KOPT-K1 (cell line): ENCODE results near the gene RAPGEF4.

Experiments
- H3K27ac ChIP-seq: fragments of 200-600 bp; sonication (generic); 2 replicates; pipeline ENCODE4 v1.5.1; 2016; ENCODE audit warnings: antibody characterized with exemption, mild to moderate bottlenecking, low read depth, low read length; ENCODE audit not compliant: poor library complexity, severe bottlenecking
- H3K36me3 ChIP-seq: fragments of 200-600 bp; sonication (generic); 2 replicates; pipeline ENCODE4 v1.5.1; 2017; ENCODE audit warnings: antibody characterized with exemption, mild to moderate bottlenecking, low read length, moderate library complexity; ENCODE audit not compliant: insufficient read depth
- H3K9me3 ChIP-seq: fragments of 200-600 bp; sonication (generic); 2 replicates; pipeline ENCODE4 v1.5.1; 2017; ENCODE audit warnings: antibody characterized with exemption, low read length, mild to moderate bottlenecking; ENCODE audit not compliant: insufficient read depth, poor library complexity, severe bottlenecking

RAPGEF4 gene

DNA sequence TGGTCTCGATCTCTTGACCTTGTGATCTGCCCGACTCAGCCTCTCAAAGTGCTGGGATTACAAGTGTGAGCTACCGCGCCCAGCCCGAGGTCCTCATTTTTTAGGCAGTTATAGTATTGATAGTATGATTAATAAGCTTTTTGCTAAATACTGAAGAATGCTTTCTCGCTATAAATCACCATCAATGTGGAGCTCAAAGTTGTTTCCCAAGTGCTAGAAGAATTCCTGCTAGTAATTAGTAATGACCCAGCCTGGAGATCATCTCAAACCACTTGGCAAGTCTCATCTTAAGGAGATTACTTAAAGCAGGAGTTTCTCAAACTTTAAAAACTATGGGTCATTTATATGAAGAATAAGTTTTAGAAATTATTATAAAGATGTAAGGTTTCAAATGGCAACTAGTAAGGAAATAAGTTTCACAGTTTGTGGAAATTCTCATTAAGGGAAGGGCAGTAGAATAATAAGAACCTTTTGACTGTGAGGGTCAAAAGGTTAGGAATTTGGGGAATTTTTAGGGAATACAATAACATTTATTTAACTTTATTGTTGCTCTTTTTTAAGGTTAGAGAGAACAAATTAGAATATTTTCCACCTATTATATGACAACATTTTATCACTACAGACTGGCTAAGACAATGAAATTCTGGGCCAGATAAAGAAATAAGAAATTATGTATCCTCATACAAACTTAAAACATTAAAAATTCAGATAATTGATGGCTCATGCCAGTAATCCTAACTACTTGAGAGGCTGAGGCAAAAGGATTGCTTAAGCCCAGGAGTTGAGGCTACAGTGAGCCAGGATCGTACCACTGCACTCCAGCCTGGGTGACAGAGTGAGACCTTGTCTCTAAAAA, 191.4 kb downstream of the RAPGEF4 start:
- Histone ChIP-seq H3K36me3 (no peaks in the 10 kb centered on the region), H3K27ac (no peak overlapping the region), H3K9me3 (no peaks in the 10 kb centered on the region)

DNA sequence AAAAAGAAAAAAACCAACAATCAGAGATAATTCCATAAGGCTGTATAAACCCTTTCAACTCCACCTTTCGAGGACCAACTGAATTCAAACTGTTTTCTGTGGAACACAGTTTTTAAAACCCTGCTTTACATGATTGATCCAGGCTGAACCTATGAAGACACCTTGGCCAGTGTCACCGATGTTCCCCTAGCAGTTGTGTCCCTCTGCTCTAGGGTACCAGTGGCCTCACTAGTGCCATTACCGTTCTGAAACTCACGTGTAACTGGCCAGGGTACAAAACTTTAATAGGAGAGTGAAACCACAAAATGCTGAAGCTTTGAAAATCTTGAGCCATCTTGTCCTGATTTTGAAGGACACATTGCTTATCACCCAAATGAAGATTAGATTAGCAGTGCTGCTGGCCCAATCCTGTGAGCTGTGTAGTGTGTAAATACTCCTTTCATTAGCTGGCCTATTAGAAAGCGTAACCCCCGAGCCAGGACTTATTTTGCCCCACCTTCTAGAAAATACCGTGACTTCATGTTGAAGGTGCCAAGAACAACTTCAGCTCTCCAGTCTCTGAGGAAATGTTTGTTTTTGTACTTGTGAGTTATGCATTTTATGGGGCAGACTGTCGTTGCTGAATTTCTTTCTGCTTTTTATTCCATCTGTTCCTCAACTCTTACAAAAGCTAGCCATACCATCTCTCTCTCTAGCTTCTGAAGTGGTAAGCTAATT, 192.2 kb downstream of the RAPGEF4 start:
- Histone ChIP-seq H3K27ac (no peak overlapping the region), H3K9me3 (no peaks in the 10 kb centered on the region), H3K36me3 (no peaks in the 10 kb centered on the region)

DNA sequence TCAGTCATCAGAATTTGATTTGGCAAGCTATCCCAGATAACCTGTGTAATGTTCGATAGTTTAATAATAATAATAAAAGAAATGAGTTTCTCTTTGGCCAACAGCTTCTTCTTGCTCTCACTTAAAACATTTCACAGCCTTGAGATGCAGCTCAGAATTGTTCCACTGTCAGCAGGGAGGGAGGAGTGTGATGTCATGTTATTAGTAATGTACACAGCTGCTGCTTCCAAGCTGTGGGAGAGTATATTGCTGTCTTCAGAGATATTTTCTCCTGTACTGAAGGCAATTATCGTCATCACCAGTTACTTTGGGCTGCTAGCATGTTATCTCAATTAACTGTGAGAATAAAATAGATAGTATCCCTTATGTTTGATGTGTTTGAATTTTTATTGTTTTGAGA, 193.1 kb downstream of the RAPGEF4 start:
- H3K27ac ChIP-seq: no peak overlapping the region
- H3K9me3 ChIP-seq: no peaks in the 10 kb centered on the region
- H3K36me3 ChIP-seq: no peaks in the 10 kb centered on the region

- Histone ChIP-seq H3K9me3 (no peaks in the 10 kb centered on the region), H3K27ac (no peak overlapping the region), H3K36me3 (no peaks in the 10 kb centered on the region)
These were observed 194.0 kb downstream of the RAPGEF4 start for GRCh38 chr2:172929644-172930043.

- Histone ChIP-seq H3K27ac (no peak overlapping the region), H3K9me3 (no peaks in the 10 kb centered on the region), H3K36me3 (no peaks in the 10 kb centered on the region)
These were observed 195.2 kb downstream of the RAPGEF4 start for GRCh38 chr2:172930871-172931255.

- Histone ChIP-seq H3K9me3 (no peaks in the 10 kb centered on the region), H3K27ac (peak overlapping the region; percentile 6), H3K36me3 (no peaks in the 10 kb centered on the region)
These were observed 195.7 kb downstream of the RAPGEF4 start for GRCh38 chr2:172931256-172931894.

DNA sequence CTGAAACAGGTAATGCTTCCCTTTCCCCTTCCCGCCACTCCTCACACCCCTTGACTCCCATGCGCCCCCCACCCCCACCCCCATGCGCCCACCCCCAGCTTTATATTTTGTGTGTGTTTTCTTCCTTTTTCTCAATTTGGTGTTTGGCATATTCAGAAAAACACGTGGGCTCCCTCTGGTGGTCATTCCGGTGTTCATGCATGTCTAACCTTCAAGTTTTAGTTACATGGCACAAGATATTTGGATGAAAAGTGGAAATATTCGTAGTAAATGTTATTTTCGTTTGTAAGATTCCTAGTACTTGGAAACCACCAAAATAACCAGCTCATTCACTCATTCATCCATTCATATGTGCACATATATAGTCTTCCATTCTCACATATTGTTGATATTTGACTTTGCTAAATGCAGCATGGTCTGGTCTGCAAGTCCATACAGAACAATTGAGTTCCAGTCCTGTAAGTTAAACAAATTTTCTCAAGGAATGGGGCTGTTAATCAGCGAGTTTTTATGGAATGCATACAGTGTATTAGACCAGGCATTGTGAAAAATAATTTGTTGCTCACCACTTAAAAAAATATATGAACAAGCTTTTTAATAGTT, 196.4 kb downstream of the RAPGEF4 start:
- no peaks in the 10 kb centered on the region for H3K36me3 ChIP-seq
- no peak overlapping the region for H3K27ac ChIP-seq
- H3K9me3 ChIP-seq: no peaks in the 10 kb centered on the region

GRCh38 chr2:172937884-172938712, 202.5 kb downstream of the RAPGEF4 start:
- no peak overlapping the region for H3K27ac ChIP-seq
- peaks cover 11% of the 10 kb centered on the region for H3K9me3 ChIP-seq
- H3K36me3 ChIP-seq: no peaks in the 10 kb centered on the region

DNA sequence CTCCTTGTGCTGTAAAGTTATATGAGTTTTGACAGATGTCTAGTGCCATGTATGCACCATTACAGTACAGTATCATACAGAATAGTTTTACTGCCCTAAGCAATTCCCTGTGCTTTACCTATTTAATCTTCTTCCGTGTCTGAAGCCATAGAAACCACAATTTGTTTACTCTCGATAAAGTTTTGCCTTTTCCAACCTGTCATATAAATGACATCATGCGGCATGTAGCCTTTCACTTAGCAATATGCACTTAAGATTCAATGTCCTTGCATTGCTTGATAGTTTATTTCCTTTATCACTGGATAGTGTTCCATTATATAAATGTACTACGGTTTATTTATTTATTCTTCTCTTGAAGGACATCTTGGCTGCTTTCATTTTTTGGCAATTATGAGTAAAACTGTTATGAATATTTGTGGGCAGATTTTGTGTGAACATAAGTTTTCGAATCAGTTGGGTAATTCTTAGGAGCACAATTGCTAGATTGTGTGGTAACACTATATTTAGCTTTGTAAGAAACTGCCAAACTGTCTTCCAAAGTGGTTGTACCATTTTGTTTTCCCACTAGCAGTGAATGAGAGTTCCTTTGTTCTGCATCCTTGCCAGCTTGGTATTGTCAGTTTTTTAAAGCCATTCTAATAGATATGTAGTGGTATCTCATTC, 203.2 kb downstream of the RAPGEF4 start:
- no peaks in the 10 kb centered on the region for H3K36me3 ChIP-seq
- H3K9me3 ChIP-seq: peaks cover 11% of the 10 kb centered on the region
- no peak overlapping the region for H3K27ac ChIP-seq

- H3K9me3 ChIP-seq: peaks cover 11% of the 10 kb centered on the region
- no peaks in the 10 kb centered on the region for H3K36me3 ChIP-seq
- H3K27ac ChIP-seq: peak overlapping the region; percentile 76
These were observed 207.9 kb downstream of the RAPGEF4 start for GRCh38 chr2:172943539-172943938.

DNA sequence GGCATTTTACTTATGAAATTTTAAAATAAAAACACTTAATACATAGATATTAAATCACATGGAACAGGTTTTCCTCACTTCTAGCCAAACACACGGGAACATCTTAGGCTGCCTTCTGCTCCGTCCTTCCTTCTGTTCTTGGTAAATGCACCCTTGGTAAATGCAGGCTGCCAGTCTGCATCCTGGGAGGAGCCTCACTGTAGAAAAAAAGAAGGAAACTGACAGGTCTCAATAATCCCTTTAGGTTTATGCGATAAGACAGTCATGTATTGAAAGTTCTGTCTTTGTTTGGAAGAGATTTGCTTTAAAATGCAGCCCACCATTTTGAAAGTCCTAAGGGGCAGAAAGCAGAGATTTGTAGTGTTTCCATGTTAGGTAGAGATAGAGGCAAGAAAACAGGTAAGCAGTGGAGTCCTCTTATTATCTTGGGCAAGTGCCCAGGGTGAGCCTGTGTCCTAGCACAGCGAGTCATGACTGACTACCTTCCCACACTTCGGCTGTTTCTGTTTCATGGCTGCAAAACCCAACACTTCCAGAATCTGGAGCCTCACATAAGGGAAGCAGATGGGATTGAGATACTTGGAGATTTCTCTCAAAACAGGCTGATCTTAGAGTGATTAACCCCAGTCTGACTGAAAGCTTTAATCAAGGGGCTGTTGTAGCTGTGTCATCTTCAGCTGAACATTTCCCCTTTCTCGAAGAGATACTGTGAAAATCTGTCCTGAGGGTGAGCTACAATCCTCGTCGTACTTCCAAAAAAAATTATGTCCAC, 208.6 kb downstream of the RAPGEF4 start:
- peak overlapping the region; percentile 76 for H3K27ac ChIP-seq
- peaks cover 11% of the 10 kb centered on the region for H3K9me3 ChIP-seq

GRCh38 chr2:172944794-172945509, 209.3 kb downstream of the RAPGEF4 start:
- peak overlapping the region; percentile 76 for H3K27ac ChIP-seq

More for the DNA sequence above, 208.6 kb downstream of the RAPGEF4 start:
- no peaks in the 10 kb centered on the region for H3K36me3 ChIP-seq

DNA sequence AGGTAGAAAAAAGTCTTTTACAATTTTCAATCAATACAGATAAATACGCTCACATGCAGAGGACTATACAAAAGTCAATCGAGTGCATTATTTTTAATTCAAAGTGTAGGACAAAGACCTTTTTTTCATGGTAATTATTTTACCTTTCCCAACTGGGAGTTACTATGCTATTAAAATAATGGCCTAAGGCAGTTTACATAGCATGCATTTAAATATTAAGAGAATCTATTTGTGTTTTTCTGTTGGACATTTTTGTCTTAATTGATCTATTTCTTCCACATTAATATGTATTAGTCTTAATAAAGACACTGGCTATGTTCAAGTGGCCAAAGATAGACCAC, 209.8 kb downstream of the RAPGEF4 start:
- no peak overlapping the region for H3K27ac ChIP-seq
- H3K36me3 ChIP-seq: no peaks in the 10 kb centered on the region
- peaks cover 1% of the 10 kb centered on the region for H3K9me3 ChIP-seq

More at GRCh38 chr2:172944794-172945509, 209.3 kb downstream of the RAPGEF4 start:
- H3K9me3 ChIP-seq: peaks cover 7% of the 10 kb centered on the region
- no peaks in the 10 kb centered on the region for H3K36me3 ChIP-seq
